Measurements from ENCODE around the gene ZC2HC1C. TPM values are rescaled to one million over a fixed set of nuclear protein-coding genes. Genes with fewer than 3 reads are reported as not detected.
A peak's percentile ranks its signal among the peaks of the same experiment; 100 is the strongest.

The ZC2HC1C gene
- total and polyA plus RNA-seq, 2 donors (not counting 1 experiment from before 2014, with no cell fraction given), result 0.21 to 0.59 TPM

GRCh38 chr14:75101491-75101890 is 32.0 kb downstream of the ZC2HC1C start:
- H4K20me1 ChIP-seq (ENCODE audit: control insufficient read depth, insufficient read depth, low read length, poor library complexity, severe bottlenecking), result peaks cover 10% of the 10 kb centered on the region
- no peak for TF ChIP-seq EZH2 (IDR thresholded peaks at IDR 0.05; ENCODE audit: borderline replicate concordance, insufficient read depth, low read depth, low read length, poor library complexity, severe bottlenecking)
- no peak for TF ChIP-seq CTCF (IDR thresholded peaks at IDR 0.05)
- ChIA-PET POLR2A (no interaction called here), CTCF (interaction anchor here (1.6 kb wide), 1 partner anchor 240 kb away, joined by 5 read pairs; no protein-coding TSS in a partner anchor)
- no peaks in the 10 kb centered on the region for H3K27me3 ChIP-seq (replicated peaks in 1 of 4; ENCODE audit: control extremely low read depth in 1 of 4, control insufficient read depth in 3 of 4, insufficient read depth in 4 of 4, low read length in 3 of 4)
- H3K79me2 ChIP-seq (ENCODE audit: control insufficient read depth, insufficient read depth, low read length), result peaks cover 6% of the 10 kb centered on the region
- no peak overlapping the region for H3K4me3 Mint-ChIP-seq
- H3K27ac ChIP-seq (ENCODE audit: low read length in 2 of 2), result no peak overlapping the region
- H3K27ac Mint-ChIP-seq, result no peak overlapping the region
- intact Hi-C loops (cut with micrococcal nuclease), result no loop called here
- DNase-seq (no peak), ATAC-seq (ENCODE audit: low read depth) (no peak)
- peaks cover 25 to 77% of the 10 kb centered on the region in 2 experiments for H3K36me3 ChIP-seq (replicated peaks in 1 of 2; ENCODE audit: control extremely low read depth in 1 of 2, control insufficient read depth in 1 of 2, extremely low read depth in 1 of 2, insufficient read depth in 2 of 2, low read length in 1 of 2)
- H3K27me3 Mint-ChIP-seq, result no peaks in the 10 kb centered on the region
- H3K4me1 Mint-ChIP-seq, result no peaks in the 10 kb centered on the region
- no peaks in the 10 kb centered on the region for H3K9me3 Mint-ChIP-seq (ENCODE audit: insufficient read depth)
- H3K4me3 ChIP-seq (ENCODE audit: control extremely low read depth in 1 of 5, extremely low read depth in 1 of 5, insufficient read depth in 1 of 5, low read depth in 2 of 5, low read length in 4 of 5), result no peak overlapping the region
- 100% methylated on average over 1 of the region's 4 CpGs for WGBS (ENCODE audit: insufficient coverage)
- H2AFZ ChIP-seq (ENCODE audit: insufficient read depth, low read depth, low read length, poor library complexity, severe bottlenecking), result no peak overlapping the region
- H3K9ac ChIP-seq (ENCODE audit: low read length), result no peak overlapping the region
- H3K9me3 ChIP-seq (ENCODE audit: control extremely low read depth in 1 of 3, control insufficient read depth in 2 of 3, insufficient read depth in 1 of 3, low read length in 2 of 3), result no peaks in the 10 kb centered on the region
- no peaks in the 10 kb centered on the region for H3K4me1 ChIP-seq (ENCODE audit: control insufficient read depth in 2 of 2, insufficient read depth in 2 of 2, low read length in 2 of 2)
- H3K4me2 ChIP-seq (replicated peaks; ENCODE audit: low read depth, low read length, poor library complexity, severe bottlenecking), result no peak overlapping the region

DNA sequence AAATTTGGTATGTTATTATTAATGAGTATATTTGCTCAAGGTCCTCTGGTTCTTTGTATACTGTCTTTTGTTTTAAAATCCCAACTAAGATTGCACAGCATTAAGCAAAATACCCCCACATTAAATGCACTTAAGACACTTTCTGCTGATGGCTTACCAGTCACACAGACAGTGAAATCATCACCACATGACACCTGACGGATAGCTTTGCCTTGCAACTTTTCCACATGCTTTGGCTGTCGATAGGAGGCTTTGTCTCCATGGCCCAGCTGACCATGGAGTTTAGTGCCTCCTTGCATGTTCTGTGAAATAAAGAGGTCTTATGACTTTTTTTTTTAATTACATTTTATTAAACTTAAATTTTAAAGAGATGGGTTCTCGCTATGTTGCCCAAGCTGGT is 37.7 kb downstream of the ZC2HC1C start:
- DNase-seq (no peak), ATAC-seq (ENCODE audit: low read depth) (no peak)
- ChIA-PET POLR2A (no interaction called here), CTCF (interaction anchor here (0.7 to 1.0 kb wide), 3 partner anchors 17 to 142 kb away, joined by 3 read pairs; no protein-coding TSS in a partner anchor)
- Histone ChIP-seq H3K36me3 (replicated peaks in 1 of 2; ENCODE audit: control extremely low read depth in 1 of 2, control insufficient read depth in 1 of 2, extremely low read depth in 1 of 2, insufficient read depth in 2 of 2, low read length in 1 of 2) (peaks cover 24 to 82% of the 10 kb centered on the region in 2 experiments), H3K27ac (ENCODE audit: low read length in 2 of 2) (no peak overlapping the region), H2AFZ (ENCODE audit: insufficient read depth, low read depth, low read length, poor library complexity, severe bottlenecking) (no peak overlapping the region), H3K27me3 (replicated peaks in 1 of 4; ENCODE audit: control extremely low read depth in 1 of 4, control insufficient read depth in 3 of 4, insufficient read depth in 4 of 4, low read length in 3 of 4) (no peaks in the 10 kb centered on the region), H3K79me2 (ENCODE audit: control insufficient read depth, insufficient read depth, low read length) (no peaks in the 10 kb centered on the region), H3K4me2 (replicated peaks; ENCODE audit: low read depth, low read length, poor library complexity, severe bottlenecking) (no peak overlapping the region), H3K4me3 (ENCODE audit: control extremely low read depth in 1 of 5, extremely low read depth in 1 of 5, insufficient read depth in 1 of 5, low read depth in 2 of 5, low read length in 4 of 5) (no peak overlapping the region), H3K9ac (ENCODE audit: low read length) (no peak overlapping the region), H4K20me1 (ENCODE audit: control insufficient read depth, insufficient read depth, low read length, poor library complexity, severe bottlenecking) (no peaks in the 10 kb centered on the region), H3K4me1 (ENCODE audit: control insufficient read depth in 2 of 2, insufficient read depth in 2 of 2, low read length in 2 of 2) (no peaks in the 10 kb centered on the region), H3K9me3 (ENCODE audit: control extremely low read depth in 1 of 3, control insufficient read depth in 2 of 3, insufficient read depth in 1 of 3, low read length in 2 of 3) (no peaks in the 10 kb centered on the region)
- no peaks in the 10 kb centered on the region for H3K9me3 Mint-ChIP-seq (ENCODE audit: insufficient read depth)
- intact Hi-C loops (cut with micrococcal nuclease), result no loop called here
- TF ChIP-seq CTCF (IDR thresholded peaks at IDR 0.05), result no peak
- no CpG with 5 or more reads among the region's 3 CpGs for WGBS (ENCODE audit: insufficient coverage)
- H3K4me1 Mint-ChIP-seq, result no peaks in the 10 kb centered on the region
- no peaks in the 10 kb centered on the region for H3K27me3 Mint-ChIP-seq
- H3K27ac Mint-ChIP-seq, result peak overlapping the region; percentile 53
- H3K4me3 Mint-ChIP-seq, result no peak overlapping the region
